Central memory CD8-positive, alpha-beta T cell (primary cell): ENCODE results near the gene SCNN1B.

Source experiments
- ATAC-seq: fragments of 150-1000 bp; cut with Tn5 transposase; replicated peaks from 2 replicates; pipeline ENCODE4 v1.10.0; 2022; ENCODE audit warnings: mild to moderate bottlenecking, moderate FRiP score, moderate number of reproducible peaks; ENCODE audit not compliant: poor library complexity, severe bottlenecking; ENCODE audit errors: extremely low read depth
- DNase-seq, 2 donors: peaks; one replicate each; pipeline ENCODE4 v3.0.0; 2021; ENCODE audit warnings: low spot score in 2 of 2
- H3K27ac Mint-ChIP-seq: one replicate; pipeline ENCODE4 v1.8.0; 2022; ENCODE audit warnings: low read depth, mild to moderate bottlenecking, moderate library complexity, mixed read lengths
- H3K27me3 Mint-ChIP-seq: one replicate; pipeline ENCODE4 v1.8.0; 2022; ENCODE audit warnings: mixed read lengths
- H3K36me3 Mint-ChIP-seq: one replicate; pipeline ENCODE4 v1.8.0; 2022; ENCODE audit warnings: mild to moderate bottlenecking, moderate library complexity, mixed read lengths; ENCODE audit not compliant: insufficient read depth
- H3K4me1 Mint-ChIP-seq: one replicate; pipeline ENCODE4 v1.8.0; 2022; ENCODE audit warnings: mixed read lengths
- H3K4me3 Mint-ChIP-seq: one replicate; pipeline ENCODE4 v1.8.0; 2022; ENCODE audit warnings: mild to moderate bottlenecking, moderate library complexity, mixed read lengths
- H3K9me3 Mint-ChIP-seq: one replicate; pipeline ENCODE4 v1.8.0; 2022; ENCODE audit warnings: mixed read lengths

Gene SCNN1B

DNA sequence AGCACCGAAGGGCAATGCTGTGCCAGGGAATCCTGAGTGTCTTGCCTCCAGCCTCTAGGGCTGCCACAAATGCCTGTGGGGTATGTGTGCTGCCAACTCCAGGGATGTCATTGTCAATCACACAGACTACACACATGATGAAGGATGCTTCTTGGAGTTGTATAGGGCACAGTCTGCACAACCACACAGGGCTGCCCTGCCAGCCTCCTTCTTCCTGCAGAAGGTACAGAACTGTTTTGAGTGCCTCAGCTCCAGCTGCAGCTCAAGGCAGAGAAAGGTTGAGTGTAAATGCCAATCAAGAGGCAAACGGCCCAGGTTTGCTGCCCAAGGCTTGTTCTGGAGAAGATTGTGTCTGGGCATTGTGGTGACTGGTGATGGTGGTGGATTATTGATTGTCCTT lies 15.6 kb downstream of the SCNN1B start:
- H3K4me1 Mint-ChIP-seq: no peaks in the 10 kb centered on the region
- no peak for ATAC-seq

DNA sequence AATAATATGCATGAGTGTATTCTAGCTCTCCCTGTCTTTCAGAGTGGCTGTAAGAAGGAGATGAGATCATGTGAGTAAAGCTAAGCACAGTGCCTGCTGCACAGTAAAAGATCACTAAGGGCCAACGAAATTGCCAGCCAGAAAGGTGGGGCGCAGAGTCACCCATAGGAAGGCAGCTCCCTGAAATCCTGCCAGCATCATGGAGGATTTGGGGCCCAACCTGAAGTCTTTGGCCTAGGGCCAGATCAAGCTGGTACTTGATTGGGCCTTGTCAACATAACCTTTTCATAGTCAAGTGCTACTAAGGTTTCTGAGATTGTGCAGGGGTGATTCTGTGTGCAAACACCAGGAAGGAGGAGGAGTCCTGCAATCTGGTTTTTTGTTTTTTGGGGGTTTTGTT lies 16.5 kb downstream of the SCNN1B start:
- DNase-seq: no peak
- Mint-ChIP-seq H3K36me3 (no peaks in the 10 kb centered on the region), H3K4me3 (no peak overlapping the region), H3K9me3 (no peaks in the 10 kb centered on the region), H3K27me3 (no peaks in the 10 kb centered on the region), H3K27ac (no peak overlapping the region), H3K4me1 (no peaks in the 10 kb centered on the region)
- no peak for ATAC-seq

More for the DNA sequence above, 15.6 kb downstream of the SCNN1B start:
- H3K27ac Mint-ChIP-seq: no peak overlapping the region
- H3K36me3 Mint-ChIP-seq: no peaks in the 10 kb centered on the region
- no peaks in the 10 kb centered on the region for H3K9me3 Mint-ChIP-seq
- H3K4me3 Mint-ChIP-seq: no peak overlapping the region
- no peak for DNase-seq
- H3K27me3 Mint-ChIP-seq: no peaks in the 10 kb centered on the region

DNA sequence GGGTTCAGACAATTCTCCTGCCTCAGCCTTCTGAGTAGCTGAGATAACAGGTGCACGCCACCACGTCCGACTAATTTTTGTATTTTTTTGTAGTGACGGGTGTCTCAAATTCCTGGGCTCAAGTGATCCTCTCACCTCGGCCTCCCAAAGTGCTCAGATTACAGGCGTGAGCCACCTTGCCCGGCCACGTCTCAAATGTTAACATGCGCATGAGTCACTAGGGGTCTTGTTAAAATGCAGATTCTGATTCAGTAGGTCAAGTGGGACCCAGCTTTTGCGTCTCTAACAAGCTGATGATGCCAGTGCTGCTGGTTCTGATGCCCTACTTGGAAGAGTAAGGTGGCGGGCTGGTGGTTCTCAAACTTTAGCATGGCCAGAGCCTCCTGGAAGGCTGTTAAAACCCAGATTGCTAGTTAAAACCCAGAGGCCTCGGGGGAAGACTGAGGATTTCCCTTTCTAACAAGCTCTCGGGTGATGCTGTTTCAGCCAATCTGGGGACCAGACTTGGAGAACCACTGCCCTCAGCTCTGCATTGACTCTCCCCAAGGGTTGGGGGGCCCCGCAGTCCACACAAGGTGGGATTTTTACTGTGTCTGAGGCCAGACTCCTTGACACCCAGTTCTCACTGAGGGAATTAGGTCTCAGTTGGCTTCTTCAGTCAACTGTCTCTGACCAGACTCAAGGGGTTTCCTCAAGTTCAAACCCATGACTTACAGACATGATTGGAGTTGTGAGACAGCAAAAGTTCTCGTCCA lies 17.9 kb downstream of the SCNN1B start:
- H3K27ac Mint-ChIP-seq: no peak overlapping the region
- H3K9me3 Mint-ChIP-seq: no peaks in the 10 kb centered on the region
- no peaks in the 10 kb centered on the region for H3K36me3 Mint-ChIP-seq
- peaks cover 7% of the 10 kb centered on the region for H3K27me3 Mint-ChIP-seq
- H3K4me1 Mint-ChIP-seq: no peaks in the 10 kb centered on the region
- no peak for DNase-seq
- ATAC-seq: no peak
- H3K4me3 Mint-ChIP-seq: no peak overlapping the region

DNA sequence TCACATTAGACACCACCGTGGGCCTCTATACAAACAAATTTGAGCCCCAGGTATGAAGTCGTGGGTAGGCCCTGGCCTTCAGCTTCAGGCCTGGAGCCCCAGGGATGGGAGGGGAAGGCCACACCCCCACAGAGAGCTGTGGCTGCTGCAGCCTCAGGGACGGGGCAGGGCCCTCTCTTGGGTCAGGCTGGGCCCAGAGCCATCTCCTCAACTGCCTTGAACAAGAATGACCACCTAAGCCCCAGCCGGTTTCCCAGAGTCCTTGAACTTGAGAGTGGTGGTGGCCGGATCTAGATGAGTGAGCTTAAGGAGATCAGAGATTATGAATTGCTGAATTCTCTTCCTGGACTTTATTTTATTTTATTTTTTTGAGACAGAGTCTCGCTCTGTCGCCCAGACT lies 18.6 kb downstream of the SCNN1B start:
- Mint-ChIP-seq H3K4me1 (no peaks in the 10 kb centered on the region), H3K9me3 (no peaks in the 10 kb centered on the region), H3K27ac (no peak overlapping the region), H3K36me3 (no peaks in the 10 kb centered on the region), H3K27me3 (peaks cover 14% of the 10 kb centered on the region), H3K4me3 (no peak overlapping the region)
- ATAC-seq (no peak), DNase-seq (no peak)

- Mint-ChIP-seq H3K4me3 (no peak overlapping the region), H3K36me3 (no peaks in the 10 kb centered on the region), H3K27ac (no peak overlapping the region), H3K9me3 (no peaks in the 10 kb centered on the region), H3K4me1 (no peaks in the 10 kb centered on the region), H3K27me3 (peaks cover 16% of the 10 kb centered on the region)
- DNase-seq (no peak), ATAC-seq (no peak)
Observed at GRCh38 chr16:23321206-23321875, 19.2 kb downstream of the SCNN1B start.

DNA sequence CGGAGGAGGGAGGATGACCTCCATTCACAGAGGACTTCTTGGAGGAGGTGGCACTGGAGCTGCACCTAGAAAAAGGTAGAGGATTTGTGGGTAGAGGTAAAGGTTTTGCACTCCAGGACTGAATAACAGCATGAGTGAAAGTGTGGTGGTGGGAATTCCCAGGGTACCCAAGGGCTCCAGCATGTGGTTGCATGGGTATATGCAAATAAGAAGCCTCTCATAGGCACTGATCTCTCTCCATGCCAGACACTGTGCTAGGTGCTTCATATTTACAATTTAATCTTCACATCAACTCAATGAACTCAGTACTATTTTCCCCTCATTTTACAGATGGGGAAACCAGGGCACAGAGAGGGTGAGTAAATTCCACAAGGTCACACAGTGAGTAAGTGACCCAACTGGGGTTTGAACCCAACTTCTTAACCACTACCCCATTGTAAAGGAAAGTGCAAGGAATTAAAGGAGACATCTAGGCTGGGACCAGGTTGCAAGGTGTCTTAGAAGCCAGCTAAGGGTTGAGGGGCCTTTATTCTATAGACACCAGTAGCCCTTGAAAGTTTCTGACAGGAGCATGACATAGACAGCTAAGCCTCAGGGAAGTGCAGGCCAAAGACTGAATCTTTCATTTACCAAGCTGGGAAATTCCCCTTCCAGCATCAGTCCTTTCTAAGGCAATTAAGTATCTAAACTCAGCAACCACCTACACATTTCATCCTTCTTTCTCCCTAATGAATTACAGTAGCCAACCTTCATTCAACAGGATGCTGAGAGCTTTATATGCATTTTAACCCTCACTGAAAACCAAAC lies 21.3 kb downstream of the SCNN1B start:
- ATAC-seq: no peak
- Mint-ChIP-seq H3K27ac (no peak overlapping the region), H3K4me3 (no peak overlapping the region), H3K36me3 (no peaks in the 10 kb centered on the region), H3K27me3 (peaks cover 16% of the 10 kb centered on the region), H3K9me3 (no peaks in the 10 kb centered on the region), H3K4me1 (no peaks in the 10 kb centered on the region)
- DNase-seq: no peak

- no peaks in the 10 kb centered on the region for H3K36me3 Mint-ChIP-seq
- no peaks in the 10 kb centered on the region for H3K4me1 Mint-ChIP-seq
- H3K4me3 Mint-ChIP-seq: no peak overlapping the region
- DNase-seq: no peak
- no peak overlapping the region for H3K27ac Mint-ChIP-seq
- no peaks in the 10 kb centered on the region for H3K9me3 Mint-ChIP-seq
- ATAC-seq: no peak
- H3K27me3 Mint-ChIP-seq: peaks cover 16% of the 10 kb centered on the region
Observed at GRCh38 chr16:23324727-23325126, 22.6 kb downstream of the SCNN1B start.

GRCh38 chr16:23327836-23328235 lies 25.7 kb downstream of the SCNN1B start:
- ATAC-seq: no peak
- Mint-ChIP-seq H3K9me3 (no peaks in the 10 kb centered on the region), H3K4me1 (no peaks in the 10 kb centered on the region), H3K36me3 (no peaks in the 10 kb centered on the region), H3K4me3 (no peak overlapping the region), H3K27me3 (peaks cover 28% of the 10 kb centered on the region), H3K27ac (no peak overlapping the region)
- no peak for DNase-seq

- H3K9me3 Mint-ChIP-seq: no peaks in the 10 kb centered on the region
- no peak overlapping the region for H3K4me3 Mint-ChIP-seq
- H3K27me3 Mint-ChIP-seq: peaks cover 19% of the 10 kb centered on the region
- DNase-seq (no peak), ATAC-seq (no peak)
- no peaks in the 10 kb centered on the region for H3K36me3 Mint-ChIP-seq
- H3K4me1 Mint-ChIP-seq: no peaks in the 10 kb centered on the region
- no peak overlapping the region for H3K27ac Mint-ChIP-seq
Observed at GRCh38 chr16:23330161-23330560, 28.1 kb downstream of the SCNN1B start.

- no peak overlapping the region for H3K27ac Mint-ChIP-seq
- no peak for DNase-seq
- H3K4me3 Mint-ChIP-seq: no peak overlapping the region
- peaks cover 1% of the 10 kb centered on the region for H3K4me1 Mint-ChIP-seq
- ATAC-seq: no peak
- no peaks in the 10 kb centered on the region for H3K9me3 Mint-ChIP-seq
- peaks cover 15% of the 10 kb centered on the region for H3K27me3 Mint-ChIP-seq
- H3K36me3 Mint-ChIP-seq: no peaks in the 10 kb centered on the region
Observed at GRCh38 chr16:23330583-23331249, 28.6 kb downstream of the SCNN1B start.

DNA sequence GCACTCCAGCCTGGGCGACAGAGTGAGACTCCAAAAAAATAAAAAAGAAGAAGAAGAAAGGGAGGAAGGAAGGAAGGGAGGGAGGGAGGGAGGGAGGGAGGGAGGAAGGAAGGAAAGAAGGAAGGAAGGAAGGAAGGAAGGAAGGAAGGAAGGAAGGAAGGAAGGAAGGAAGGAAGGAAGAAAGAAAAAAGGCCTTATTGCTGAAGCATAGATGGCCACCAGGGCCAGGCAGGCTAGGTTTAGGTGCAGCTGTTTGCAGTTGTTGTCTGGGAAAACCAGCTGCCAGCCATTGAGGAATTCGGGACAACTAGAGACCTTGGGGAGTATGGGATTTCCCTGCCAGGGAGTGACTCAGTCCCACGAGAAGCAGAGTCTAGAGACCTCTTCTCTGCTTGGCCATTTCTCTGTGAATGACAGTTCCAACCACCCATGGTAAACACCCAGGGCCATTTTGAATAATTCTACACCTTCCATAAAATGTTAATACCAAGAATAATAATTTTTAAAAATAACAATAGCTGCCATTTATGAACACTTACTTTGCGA lies 31.0 kb downstream of the SCNN1B start:
- ATAC-seq: no peak
- H3K4me1 Mint-ChIP-seq: peaks cover 5% of the 10 kb centered on the region
- H3K27me3 Mint-ChIP-seq: peaks cover 24% of the 10 kb centered on the region
- no peaks in the 10 kb centered on the region for H3K9me3 Mint-ChIP-seq
- H3K4me3 Mint-ChIP-seq: no peak overlapping the region
- H3K36me3 Mint-ChIP-seq: no peaks in the 10 kb centered on the region
- H3K27ac Mint-ChIP-seq: no peak overlapping the region
- no peak for DNase-seq

- Mint-ChIP-seq H3K4me3 (no peak overlapping the region), H3K27me3 (peaks cover 24% of the 10 kb centered on the region), H3K9me3 (no peaks in the 10 kb centered on the region), H3K4me1 (peaks cover 5% of the 10 kb centered on the region), H3K36me3 (no peaks in the 10 kb centered on the region), H3K27ac (no peak overlapping the region)
- DNase-seq (no peak), ATAC-seq (no peak)
Observed at GRCh38 chr16:23333831-23334456, 31.8 kb downstream of the SCNN1B start.
